HEK293 (cell line): Measurements from ENCODE around the gene AP5Z1.

Experiments
- CTCF ChIP-seq: fragments of 450-650 bp; formaldehyde crosslinking; IDR thresholded peaks from 2 replicates; pipeline ENCODE4 v1.5.1; 2016; ENCODE audit warnings: missing biosample characterization, missing genetic modification characterization
- HOXD13 ChIP-seq: sonication (generic); formaldehyde crosslinking; IDR thresholded peaks from 2 replicates; pipeline ENCODE4 v1.8.0; 2022; ENCODE audit warnings: missing genetic modification reagents, borderline replicate concordance
- PBX3 ChIP-seq: sonication (generic); formaldehyde crosslinking; IDR thresholded peaks from 2 replicates; pipeline ENCODE4 v1.8.1; 2022; ENCODE audit warnings: mild to moderate bottlenecking, moderate library complexity, missing genetic modification reagents
- ZNF138 ChIP-seq: fragments of 450-650 bp; formaldehyde crosslinking; IDR thresholded peaks from 2 replicates; pipeline ENCODE4 v1.5.1; 2016; ENCODE audit warnings: missing biosample characterization, missing genetic modification characterization, borderline replicate concordance
- ZNF274 ChIP-seq, 2 experiments: fragments of 200-500 bp in 1 of 2; fragments of 450-650 bp in 1 of 2; sonication (Bioruptor generic) in 1 of 2; formaldehyde crosslinking in 1 of 2; IDR thresholded peaks; 2 replicates each; pipeline versions ENCODE4 v1.5.1 to v1.6.1; 2014 to 2016; ENCODE audit warnings: borderline replicate concordance in 1 of 2, inconsistent platforms in 1 of 2, low read length in 1 of 2, missing biosample characterization in 1 of 2, missing genetic modification characterization in 1 of 2
- ZNF335 ChIP-seq: fragments of 450-650 bp; formaldehyde crosslinking; conservative IDR thresholded peaks from 2 replicates; pipeline ENCODE4 v1.5.1; 2016; ENCODE audit warnings: missing biosample characterization, missing genetic modification characterization
- ZNF558 ChIP-seq: fragments of 450-650 bp; formaldehyde crosslinking; IDR thresholded peaks from 2 replicates; pipeline ENCODE4 v1.5.1; 2016; ENCODE audit warnings: missing biosample characterization, missing genetic modification characterization
- ZNF626 ChIP-seq: fragments of 450-650 bp; sonication (Bioruptor Pico); formaldehyde crosslinking; IDR thresholded peaks from 2 replicates; pipeline ENCODE4 v1.5.1; 2018; ENCODE audit warnings: missing biosample characterization, missing genetic modification characterization, inconsistent platforms
- ZSCAN4 ChIP-seq: fragments of 450-650 bp; formaldehyde crosslinking; IDR thresholded peaks from 2 replicates; pipeline ENCODE4 v1.5.1; 2017; ENCODE audit warnings: missing biosample characterization, missing genetic modification characterization

DNA sequence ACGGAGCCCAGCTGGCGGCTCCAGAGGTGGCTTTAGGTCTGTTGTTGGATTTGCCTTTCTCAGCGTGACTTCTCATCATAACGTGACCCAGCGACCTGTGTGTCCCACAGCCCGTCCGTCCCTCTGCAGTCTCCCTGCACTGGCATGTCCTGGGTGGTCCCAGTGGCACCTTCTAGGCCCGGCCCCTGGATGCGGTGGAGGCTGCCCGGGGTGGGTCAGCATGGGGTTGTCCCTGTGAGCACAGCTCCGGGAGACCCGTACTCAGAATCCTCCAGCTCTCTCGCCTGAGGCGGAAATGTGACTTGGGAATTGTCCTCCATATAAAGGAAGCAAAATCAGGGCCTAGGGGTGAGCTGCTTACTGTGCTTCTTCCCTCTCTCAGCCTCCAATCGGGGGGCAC lies 25.6 kb upstream of the AP5Z1 start:
- TF ChIP-seq ZNF626 (no peak), ZNF558 (tag by site-specific recombination) (no peak), ZNF274 (IDR thresholded peaks at IDR 0.05; ENCODE audit: low read length) (no peak), ZNF274 (tag by site-specific recombination; IDR thresholded peaks at IDR 0.05; ENCODE audit: borderline replicate concordance) (no peak), CTCF (tag by site-specific recombination) (no peak), HOXD13 (CRISPR knock-in tag) (no peak), PBX3 (no peak), ZNF335 (tag by site-specific recombination) (no peak), ZSCAN4 (no peak), ZNF138 (tag by site-specific recombination) (no peak)
